Activated CD4-positive, alpha-beta memory T cell treated with anti-CD3 and anti-CD28 coated beads for 36 hours (primary cell): Measurements from ENCODE around the gene CPNE4. TPM values are rescaled to one million over a fixed set of nuclear protein-coding genes. Genes with fewer than 3 reads are reported as not detected.

Experiments used
- CTCF ChIA-PET: fragments of 350-600 bp; sonication (Branson Sonifier 250); formaldehyde crosslinking; loops from one replicate; lab custom pipeline; 2021; ENCODE audit warnings: antibody characterized with exemption, inconsistent platforms; lab: Charles Lee
- POLR2A ChIA-PET: fragments of 350-600 bp; sonication (Branson Sonifier 250); formaldehyde crosslinking; loops from one replicate; lab custom pipeline; 2021; ENCODE audit warnings: antibody characterized with exemption; lab: Charles Lee
- DNase-seq: peaks from one replicate; pipeline ENCODE4 v3.0.0-alpha.2; 2020
- H3K27ac Mint-ChIP-seq: one replicate; pipeline ENCODE4 v1.8.0; 2021; ENCODE audit warnings: mixed read lengths
- H3K27me3 Mint-ChIP-seq: one replicate; pipeline ENCODE4 v1.8.0; 2021; ENCODE audit warnings: mixed read lengths
- H3K36me3 Mint-ChIP-seq: one replicate; pipeline ENCODE4 v1.8.0; 2021; ENCODE audit warnings: mixed read lengths
- H3K4me1 Mint-ChIP-seq: one replicate; pipeline ENCODE4 v1.8.0; 2021; ENCODE audit warnings: low read depth, mixed read lengths
- H3K4me3 Mint-ChIP-seq: one replicate; pipeline ENCODE4 v1.8.0; 2021; ENCODE audit warnings: mild to moderate bottlenecking, mixed read lengths
- H3K9me3 Mint-ChIP-seq: one replicate; pipeline ENCODE4 v1.8.0; 2021; ENCODE audit warnings: mixed read lengths
- intact Hi-C: fragments of 100-400 bp; cut with micrococcal nuclease; formaldehyde crosslinking; loops from one replicate; pipeline ENCODE4 v1.15.1; 2023
- total RNA-seq, 2 experiments: library from RNA; stranded (reverse); gene quantifications; one replicate each; pipeline ENCODE4 v1.2.3, GENCODE V29; 2021

Gene CPNE4
- total RNA-seq, 2 experiments from 2014 or later: not detected

- Mint-ChIP-seq H3K36me3 (no peaks in the 10 kb centered on the region), H3K4me3 (no peak overlapping the region), H3K4me1 (no peaks in the 10 kb centered on the region)
These were observed 186.8 kb downstream of the CPNE4 start for GRCh38 chr3:131847966-131848510.

GRCh38 chr3:131846296-131846924 lies 188.4 kb downstream of the CPNE4 start:
- H3K27ac Mint-ChIP-seq: no peak overlapping the region
- H3K36me3 Mint-ChIP-seq: no peaks in the 10 kb centered on the region
- intact Hi-C loops: no loop called here
- DNase-seq: no peak
- H3K27me3 Mint-ChIP-seq: peaks cover 5% of the 10 kb centered on the region
- ChIA-PET POLR2A (no interaction called here), CTCF (interaction anchor here (0.6 kb wide), 1 partner anchor 923 kb away, joined by 3 read pairs; no protein-coding TSS in a partner anchor)
- no peaks in the 10 kb centered on the region for H3K9me3 Mint-ChIP-seq
- H3K4me3 Mint-ChIP-seq: no peak overlapping the region
- H3K4me1 Mint-ChIP-seq: no peaks in the 10 kb centered on the region

More at GRCh38 chr3:131847966-131848510, 186.8 kb downstream of the CPNE4 start:
- no peak overlapping the region for H3K27ac Mint-ChIP-seq
- intact Hi-C loops: no loop called here
- POLR2A ChIA-PET: no interaction called here
- no peak for DNase-seq
- H3K9me3 Mint-ChIP-seq: no peaks in the 10 kb centered on the region
- CTCF ChIA-PET: no interaction called here
- H3K27me3 Mint-ChIP-seq: peaks cover 5% of the 10 kb centered on the region

DNA sequence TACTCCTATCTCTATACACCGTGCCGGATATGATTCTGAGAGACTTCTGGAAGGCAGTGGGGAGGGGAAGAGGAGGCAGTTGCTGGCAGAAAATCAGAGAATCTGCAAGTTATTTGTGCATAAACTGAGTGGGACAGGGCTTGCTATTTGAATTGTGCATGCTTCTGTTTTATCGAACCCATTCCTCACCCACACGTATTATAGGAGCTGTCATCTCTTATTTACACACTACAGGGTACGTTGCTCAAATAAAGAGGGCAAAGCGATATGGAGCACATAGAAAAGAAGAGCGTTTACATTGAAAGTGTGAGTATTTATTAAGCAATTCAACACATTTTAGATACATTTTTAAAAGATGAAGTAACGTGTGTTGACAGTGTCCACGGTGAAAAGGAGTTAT lies 191.6 kb downstream of the CPNE4 start:
- Mint-ChIP-seq H3K27ac (no peak overlapping the region), H3K9me3 (no peaks in the 10 kb centered on the region), H3K36me3 (no peaks in the 10 kb centered on the region), H3K27me3 (peaks cover 1% of the 10 kb centered on the region), H3K4me1 (no peaks in the 10 kb centered on the region), H3K4me3 (no peak overlapping the region)
- intact Hi-C loops: no loop called here
- no peak for DNase-seq
- ChIA-PET POLR2A (no interaction called here), CTCF (no interaction called here)

GRCh38 chr3:131840156-131840797 lies 194.5 kb downstream of the CPNE4 start:
- Mint-ChIP-seq H3K9me3 (no peaks in the 10 kb centered on the region), H3K4me1 (no peaks in the 10 kb centered on the region), H3K27ac (no peak overlapping the region), H3K4me3 (no peak overlapping the region), H3K36me3 (no peaks in the 10 kb centered on the region), H3K27me3 (peaks cover 2% of the 10 kb centered on the region)
- POLR2A ChIA-PET: no interaction called here
- CTCF ChIA-PET: no interaction called here
- intact Hi-C loops: no loop called here
- no peak for DNase-seq

GRCh38 chr3:131835906-131836305 lies 198.9 kb downstream of the CPNE4 start:
- Mint-ChIP-seq H3K4me3 (no peak overlapping the region), H3K9me3 (no peaks in the 10 kb centered on the region), H3K27ac (no peak overlapping the region), H3K4me1 (no peaks in the 10 kb centered on the region), H3K36me3 (no peaks in the 10 kb centered on the region), H3K27me3 (peaks cover 2% of the 10 kb centered on the region)
- intact Hi-C loops: no loop called here
- no peak for DNase-seq
- CTCF ChIA-PET: no interaction called here
- POLR2A ChIA-PET: no interaction called here

GRCh38 chr3:131831608-131832007 lies 203.2 kb downstream of the CPNE4 start:
- no peak overlapping the region for H3K27ac Mint-ChIP-seq
- H3K4me1 Mint-ChIP-seq: no peaks in the 10 kb centered on the region
- POLR2A ChIA-PET: no interaction called here
- peaks cover 9% of the 10 kb centered on the region for H3K27me3 Mint-ChIP-seq
- H3K9me3 Mint-ChIP-seq: peaks cover 5% of the 10 kb centered on the region
- H3K36me3 Mint-ChIP-seq: no peaks in the 10 kb centered on the region
- no peak for DNase-seq
- H3K4me3 Mint-ChIP-seq: no peak overlapping the region
- CTCF ChIA-PET: no interaction called here
- intact Hi-C loops: no loop called here

- H3K36me3 Mint-ChIP-seq: no peaks in the 10 kb centered on the region
- no peaks in the 10 kb centered on the region for H3K4me1 Mint-ChIP-seq
- CTCF ChIA-PET: interaction anchor here (0.7 kb wide), 1 partner anchor 37 kb away, joined by 3 read pairs; no protein-coding TSS in a partner anchor
- H3K27me3 Mint-ChIP-seq: peaks cover 3% of the 10 kb centered on the region
- POLR2A ChIA-PET: no interaction called here
- H3K9me3 Mint-ChIP-seq: no peaks in the 10 kb centered on the region
- H3K27ac Mint-ChIP-seq: no peak overlapping the region
- no peak for DNase-seq
- H3K4me3 Mint-ChIP-seq: no peak overlapping the region
- intact Hi-C loops: no loop called here
These were observed 213.5 kb downstream of the CPNE4 start for GRCh38 chr3:131821191-131821762.

GRCh38 chr3:131819381-131820055 lies 215.3 kb downstream of the CPNE4 start:
- Mint-ChIP-seq H3K4me3 (no peak overlapping the region), H3K9me3 (no peaks in the 10 kb centered on the region), H3K27me3 (no peaks in the 10 kb centered on the region), H3K36me3 (no peaks in the 10 kb centered on the region), H3K27ac (no peak overlapping the region), H3K4me1 (no peaks in the 10 kb centered on the region)
- CTCF ChIA-PET: no interaction called here
- POLR2A ChIA-PET: no interaction called here
- intact Hi-C loops: no loop called here
- DNase-seq: no peak

DNA sequence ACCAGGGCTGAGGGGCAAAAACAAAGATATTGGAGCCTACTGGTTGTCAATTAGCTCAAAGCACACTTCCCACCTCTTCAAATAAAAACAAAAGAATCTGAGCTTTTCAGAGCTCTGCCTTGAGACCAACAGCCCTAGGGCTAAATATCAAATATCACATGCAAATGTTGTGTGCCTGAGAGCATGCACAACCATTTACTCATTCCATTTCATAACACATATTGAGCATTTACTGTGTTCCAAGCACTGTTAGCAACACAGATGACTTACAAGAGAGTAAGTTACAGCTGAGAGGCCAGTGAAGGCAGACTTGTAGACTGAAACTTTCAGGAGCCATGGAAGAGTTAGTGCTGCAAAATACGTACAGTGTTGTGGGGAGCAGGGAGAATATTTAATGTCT lies 222.4 kb downstream of the CPNE4 start:
- POLR2A ChIA-PET: no interaction called here
- no peaks in the 10 kb centered on the region for H3K4me1 Mint-ChIP-seq
- no peaks in the 10 kb centered on the region for H3K36me3 Mint-ChIP-seq
- peaks cover 3% of the 10 kb centered on the region for H3K27me3 Mint-ChIP-seq
- no peaks in the 10 kb centered on the region for H3K9me3 Mint-ChIP-seq
- DNase-seq: no peak
- no peak overlapping the region for H3K27ac Mint-ChIP-seq
- CTCF ChIA-PET: no interaction called here
- intact Hi-C loops: no loop called here
- H3K4me3 Mint-ChIP-seq: no peak overlapping the region

- intact Hi-C loops: no loop called here
- Mint-ChIP-seq H3K27me3 (peaks cover 3% of the 10 kb centered on the region), H3K4me3 (no peak overlapping the region), H3K4me1 (no peaks in the 10 kb centered on the region), H3K9me3 (no peaks in the 10 kb centered on the region), H3K27ac (no peak overlapping the region), H3K36me3 (no peaks in the 10 kb centered on the region)
- DNase-seq: no peak
- ChIA-PET CTCF (no interaction called here), POLR2A (no interaction called here)
These were observed 223.3 kb downstream of the CPNE4 start for GRCh38 chr3:131811481-131811880.

- H3K36me3 Mint-ChIP-seq: no peaks in the 10 kb centered on the region
- H3K27ac Mint-ChIP-seq: no peak overlapping the region
- no peak for DNase-seq
- ChIA-PET CTCF (no interaction called here), POLR2A (no interaction called here)
- intact Hi-C loops: no loop called here
- H3K4me3 Mint-ChIP-seq: no peak overlapping the region
- no peaks in the 10 kb centered on the region for H3K4me1 Mint-ChIP-seq
- peaks cover 1% of the 10 kb centered on the region for H3K27me3 Mint-ChIP-seq
- no peaks in the 10 kb centered on the region for H3K9me3 Mint-ChIP-seq
These were observed 227.0 kb downstream of the CPNE4 start for GRCh38 chr3:131807822-131808221.

DNA sequence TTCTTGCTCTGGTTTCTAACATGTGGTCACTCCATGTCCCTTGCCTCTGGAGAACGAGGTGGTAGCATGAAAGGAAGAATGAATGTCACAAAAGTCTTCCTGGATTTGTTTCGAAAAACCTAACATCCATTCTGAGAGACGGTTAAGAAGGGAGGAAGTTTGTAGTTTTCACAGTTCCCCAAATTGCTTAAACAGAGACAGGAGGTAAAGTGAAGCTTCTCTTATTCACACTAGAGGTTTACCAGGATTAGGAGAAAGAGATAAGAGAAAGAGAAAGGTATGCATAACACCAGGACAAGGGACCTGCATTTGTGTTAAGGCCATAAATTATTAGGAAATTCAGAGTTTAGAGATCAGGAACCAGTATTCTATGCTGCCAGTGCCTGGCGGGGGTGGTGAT lies 228.1 kb downstream of the CPNE4 start:
- ChIA-PET CTCF (interaction anchor here (0.5 kb wide), 1 partner anchor 127 kb away, joined by 4 read pairs; no protein-coding TSS in a partner anchor), POLR2A (no interaction called here)
- Mint-ChIP-seq H3K4me3 (no peak overlapping the region), H3K9me3 (no peaks in the 10 kb centered on the region), H3K36me3 (no peaks in the 10 kb centered on the region), H3K27ac (no peak overlapping the region), H3K4me1 (no peaks in the 10 kb centered on the region), H3K27me3 (peaks cover 3% of the 10 kb centered on the region)
- no peak for DNase-seq
- intact Hi-C loops: no loop called here
